HG03575 (cell line): ENCODE data around the gene PIKFYVE.
A peak's percentile ranks its signal among the peaks of the same experiment; 100 is the strongest.
"Not testable (repeated sequence)": the region's sequence is repeated elsewhere in the genome, so short reads cannot be mapped to it uniquely, and the experiment has no call there.

Experiments
- ATAC-seq: cut with Tn5 transposase; IDR thresholded peaks from one replicate; pipeline ENCODE4 v1.9.1; 2021; ENCODE audit not compliant: unreplicated experiment, insufficient number of reproducible peaks, low FRiP score; ENCODE audit errors: extremely low read depth

Gene PIKFYVE

GRCh38 chr2:208354964-208355381 lies 88.9 kb downstream of the PIKFYVE start:
- no peak for ATAC-seq

- not testable (repeated sequence) for ATAC-seq
Observed at GRCh38 chr2:208356420-208356819, 90.4 kb downstream of the PIKFYVE start.

DNA sequence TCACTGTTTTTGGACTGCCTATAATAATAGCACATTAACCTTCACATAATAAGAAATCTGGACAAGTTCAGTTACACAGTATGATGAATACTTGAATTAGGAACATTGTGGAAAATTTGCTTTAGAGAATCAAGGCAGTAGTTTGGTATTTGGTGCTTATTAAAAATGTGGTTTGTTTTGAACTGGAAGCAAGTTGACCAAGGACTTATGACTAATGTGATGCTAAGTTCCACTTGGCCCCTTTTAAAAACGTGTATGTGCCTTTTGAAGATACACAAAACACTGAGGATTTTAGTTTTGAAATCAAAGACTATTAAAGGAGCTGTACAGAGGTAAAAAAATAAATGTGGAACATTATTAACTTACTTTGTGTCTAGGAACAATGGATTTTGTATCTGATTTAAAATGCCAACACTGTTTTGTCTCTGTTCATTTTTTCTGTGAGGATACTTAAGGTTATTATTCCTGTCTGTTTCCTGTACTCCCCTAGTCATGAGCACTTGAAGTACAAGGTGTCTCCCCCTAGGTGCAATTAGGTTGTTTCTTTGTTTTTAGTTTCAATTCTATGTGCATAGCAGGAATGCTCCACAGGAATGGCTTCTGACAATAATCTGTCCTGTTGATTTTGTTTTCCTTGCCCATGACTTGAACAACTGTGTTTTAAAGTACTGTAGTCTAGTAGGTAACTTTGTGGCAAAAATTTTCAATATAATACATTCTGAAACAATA lies 91.0 kb downstream of the PIKFYVE start:
- ATAC-seq, result no peak

GRCh38 chr2:208358758-208359631 lies 92.9 kb downstream of the PIKFYVE start:
- no peak for ATAC-seq

DNA sequence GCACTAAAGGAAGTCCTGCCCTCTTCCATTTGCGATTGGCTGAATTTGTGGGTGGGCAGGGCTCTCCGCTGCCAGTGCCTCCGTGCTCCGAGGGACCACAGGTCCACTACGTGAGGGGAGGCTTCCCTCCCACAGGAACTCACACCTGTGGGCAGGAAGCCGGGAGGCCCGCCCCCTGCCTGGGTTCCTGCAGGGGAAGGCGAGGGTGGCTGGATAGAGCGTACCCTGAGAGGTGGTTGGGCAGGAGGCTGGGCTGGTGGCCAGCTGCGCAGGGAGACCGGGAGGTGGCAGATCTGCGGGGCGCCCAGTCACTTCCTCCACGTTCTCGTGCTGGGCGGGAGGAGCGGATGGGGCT lies 93.6 kb downstream of the PIKFYVE start:
- ATAC-seq, result no peak

GRCh38 chr2:208360259-208361076 lies 94.4 kb downstream of the PIKFYVE start:
- no peak for ATAC-seq

GRCh38 chr2:208361077-208361441 lies 95.0 kb downstream of the PIKFYVE start:
- ATAC-seq, result no peak

- peak; percentile 57 for ATAC-seq
Observed at GRCh38 chr2:208363485-208363884, 97.4 kb downstream of the PIKFYVE start.

DNA sequence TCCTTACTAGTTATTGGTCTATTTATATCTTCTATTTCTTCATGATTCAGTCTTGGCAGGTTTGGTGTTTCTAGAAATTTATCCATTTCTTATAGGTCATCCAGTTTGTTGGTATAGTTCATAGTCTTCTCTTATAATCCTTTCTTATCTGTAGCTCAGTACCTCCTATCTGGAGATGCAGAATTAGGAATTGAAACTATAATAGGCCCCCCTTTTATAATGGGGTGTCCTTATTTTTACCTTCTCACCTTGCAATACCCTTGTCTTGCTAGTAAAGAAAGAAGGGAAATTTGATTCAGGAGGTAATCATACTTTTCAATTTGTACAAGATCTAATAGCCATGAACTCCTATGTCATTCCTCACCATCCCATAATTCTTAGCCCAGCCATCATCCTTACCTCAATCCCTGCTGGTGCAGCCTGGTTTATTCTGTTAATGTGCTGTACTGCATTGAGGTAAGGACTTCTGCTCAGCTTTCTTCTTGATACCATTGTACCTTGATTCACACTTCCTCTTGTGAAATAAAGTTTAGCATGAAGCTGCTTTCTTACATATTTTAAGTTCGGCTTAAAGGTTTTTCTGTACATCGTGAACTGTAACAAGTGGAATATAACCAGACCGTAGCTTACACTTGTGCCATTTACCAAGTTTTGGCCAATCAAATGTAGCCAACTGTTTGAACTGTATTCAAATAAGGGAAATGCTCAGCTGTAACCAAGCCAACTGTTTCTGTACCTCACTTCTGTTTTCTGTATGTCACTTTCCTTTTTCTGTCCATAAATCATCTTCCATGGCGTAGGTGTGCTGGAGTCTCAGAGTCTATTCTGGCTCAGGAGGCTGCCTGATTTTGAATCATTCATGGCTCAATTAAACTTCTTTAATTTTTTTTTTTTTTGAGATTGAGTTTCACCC lies 100.4 kb downstream of the PIKFYVE start:
- peak; percentile 40 for ATAC-seq

GRCh38 chr2:208369091-208369490 lies 103.0 kb downstream of the PIKFYVE start:
- ATAC-seq, result no peak

- ATAC-seq, result no peak
Observed at GRCh38 chr2:208370881-208371633, 105.0 kb downstream of the PIKFYVE start.

- no peak for ATAC-seq
Observed at GRCh38 chr2:208371634-208371935, 105.5 kb downstream of the PIKFYVE start.

DNA sequence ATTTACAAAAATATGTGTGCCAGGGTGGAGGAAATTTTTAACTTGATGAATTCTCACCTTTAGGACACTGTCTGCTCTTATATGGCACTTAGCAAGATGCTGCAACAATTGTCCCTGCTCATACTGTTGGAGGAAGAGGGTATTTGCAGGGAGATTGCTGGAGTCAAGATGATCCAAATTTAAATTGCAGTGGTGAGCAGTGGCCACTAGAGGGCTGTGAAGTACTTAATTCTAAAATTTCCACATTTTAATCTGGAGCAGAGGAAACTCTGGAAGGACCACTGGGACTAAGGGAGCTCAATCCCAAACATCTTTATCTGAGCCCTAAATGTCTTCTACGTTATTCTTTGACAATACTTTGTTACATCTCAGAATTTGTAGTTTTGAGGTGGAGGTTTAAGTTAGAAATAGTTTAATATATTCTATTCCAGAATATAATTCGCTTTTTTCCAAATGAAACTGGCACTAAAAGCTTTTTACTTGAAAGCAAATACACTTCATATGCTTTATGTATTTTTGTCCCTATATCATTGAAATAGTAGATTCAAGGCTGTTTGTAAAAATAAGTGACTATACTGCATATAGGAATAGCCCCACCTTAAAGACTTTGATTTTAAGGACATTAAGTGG lies 107.5 kb downstream of the PIKFYVE start:
- ATAC-seq, result no peak

DNA sequence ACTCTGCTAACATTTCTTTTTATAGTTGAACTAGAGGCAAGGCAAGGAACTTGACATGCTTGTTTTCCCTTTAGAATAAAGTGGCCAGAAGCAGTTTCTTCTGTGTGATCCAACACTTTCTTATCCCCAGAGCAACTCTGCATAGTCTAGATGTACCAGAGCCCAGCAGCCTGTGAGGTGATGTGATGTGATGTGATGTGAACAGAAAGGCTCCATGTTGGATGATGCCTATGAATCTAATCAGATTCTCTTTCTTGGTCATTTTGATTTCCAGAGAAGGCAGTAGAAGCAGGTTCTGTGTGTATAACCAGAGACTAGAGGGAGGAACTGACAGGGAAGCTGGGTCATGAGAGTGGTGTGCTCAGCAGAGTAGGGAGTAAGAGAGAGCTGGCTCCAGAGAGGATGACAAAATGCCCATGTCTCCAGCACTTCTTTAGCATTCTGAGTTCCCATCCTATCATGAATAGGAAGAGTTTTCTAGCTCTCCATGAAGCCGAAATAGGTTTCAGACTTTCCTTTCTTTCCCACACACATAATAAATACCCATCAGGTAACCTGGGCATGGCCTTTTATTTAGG lies 109.5 kb downstream of the PIKFYVE start:
- no peak for ATAC-seq

DNA sequence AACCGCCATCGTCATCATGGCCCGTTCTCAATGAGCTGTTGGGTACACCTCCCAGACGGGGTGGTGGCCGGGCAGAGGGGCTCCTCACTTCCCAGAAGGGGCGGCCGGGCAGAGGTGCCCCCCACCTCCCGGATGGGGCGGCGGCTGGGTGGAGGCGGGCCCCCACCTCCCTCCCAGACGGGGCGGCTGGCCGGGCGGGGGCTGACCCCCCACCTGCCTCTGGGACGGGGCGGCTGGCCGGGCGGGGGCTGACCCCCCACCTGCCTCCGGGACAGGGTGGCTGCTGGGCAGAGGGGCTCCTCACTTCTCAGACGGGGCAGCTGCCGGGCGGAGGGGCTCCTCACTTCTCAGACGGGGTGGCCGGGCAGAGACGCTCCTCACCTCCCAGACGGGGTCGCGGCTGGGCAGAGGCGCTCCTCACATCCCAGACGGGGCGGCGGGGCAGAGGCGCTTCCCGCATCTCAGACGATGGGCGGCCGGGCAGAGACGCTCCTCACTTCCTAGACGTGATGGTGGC lies 111.3 kb downstream of the PIKFYVE start:
- ATAC-seq, result not testable (repeated sequence)

DNA sequence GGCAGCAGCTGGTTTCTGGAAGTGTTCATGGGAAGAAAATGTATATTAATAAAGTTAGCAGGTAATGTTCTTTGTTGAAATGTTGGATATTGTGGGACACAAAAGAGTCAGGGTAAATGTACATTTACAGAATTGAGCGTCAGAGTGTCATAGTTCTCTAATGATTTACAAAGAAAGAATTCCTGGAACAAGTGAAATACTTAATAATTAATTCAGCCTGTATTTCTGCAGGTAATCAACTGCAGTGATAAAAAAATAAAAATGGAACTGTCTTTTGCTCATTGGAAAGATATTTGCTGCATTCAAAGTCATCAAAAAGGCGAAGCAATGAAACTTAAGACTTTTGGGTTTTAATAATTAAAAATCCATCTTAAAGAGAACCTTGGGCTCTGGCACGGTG lies 113.1 kb downstream of the PIKFYVE start:
- ATAC-seq, result no peak

DNA sequence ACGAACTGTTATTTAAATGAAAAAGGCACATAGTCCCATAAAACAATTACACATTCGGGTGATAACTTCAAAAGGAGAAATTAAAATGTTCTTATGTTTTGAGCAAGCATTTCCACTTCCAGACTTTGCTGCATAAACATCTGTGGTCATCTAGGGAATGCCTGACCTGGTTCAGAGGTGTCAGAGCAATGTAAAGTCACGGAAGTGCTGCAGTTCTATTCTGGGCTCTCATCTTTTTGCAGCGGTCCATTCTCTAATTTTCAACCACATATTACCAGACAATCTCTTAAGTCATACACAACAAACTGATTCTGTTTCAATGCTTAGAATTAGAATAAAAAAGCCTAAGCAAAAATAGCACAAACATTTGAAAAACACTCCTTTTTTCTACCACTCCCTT lies 118.6 kb downstream of the PIKFYVE start:
- ATAC-seq, result no peak
